ENCODE results near the gene ZBTB16. TPM values are rescaled to one million over a fixed set of nuclear protein-coding genes. Genes with fewer than 3 reads are reported as not detected.

Gene ZBTB16
- total RNA-seq, 4 donors from 2014 or later = 25.5 to 302 (median 151) TPM

- TF ChIP-seq CTCF (IDR thresholded peaks at IDR 0.05) (no peak), POLR2A (IDR thresholded peaks at IDR 0.05) (no peak)
- Histone ChIP-seq H3K4me1 (no peaks in the 10 kb centered on the region), H3K27ac (no peak overlapping the region), H3K9me3 (no peaks in the 10 kb centered on the region), H3K4me3 (no peak overlapping the region), H3K27me3 (no peaks in the 10 kb centered on the region), H3K36me3 (no peaks in the 10 kb centered on the region)
- intact Hi-C loops (cut with DNase I; ENCODE audit: low total_unique reads) = no loop called here
- no peak for DNase-seq
These were observed 215.1 kb downstream of the ZBTB16 start for GRCh38 chr11:114274637-114275036.

DNA sequence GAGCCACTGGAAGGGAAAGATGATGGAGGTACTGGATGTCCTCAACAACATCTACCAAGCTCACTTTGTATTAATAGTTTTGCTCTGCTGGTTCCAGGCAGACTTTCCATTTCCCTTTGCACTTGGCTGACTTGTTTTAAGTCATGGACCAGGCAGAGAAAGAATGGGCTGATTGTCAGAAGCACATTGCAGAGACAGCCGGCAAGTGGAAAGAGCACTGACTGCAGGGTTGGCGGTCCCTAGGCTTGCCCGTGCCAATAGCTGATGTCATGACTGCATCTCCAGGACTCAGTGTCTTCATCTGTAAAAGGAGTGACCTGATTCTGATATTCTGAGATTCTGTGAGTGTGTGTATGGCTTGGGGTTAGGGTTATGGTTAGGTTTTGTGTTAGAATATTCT is 215.8 kb downstream of the ZBTB16 start:
- Histone ChIP-seq H3K4me1 (no peaks in the 10 kb centered on the region), H3K27me3 (no peaks in the 10 kb centered on the region), H3K9me3 (no peaks in the 10 kb centered on the region), H3K4me3 (no peak overlapping the region), H3K36me3 (no peaks in the 10 kb centered on the region), H3K27ac (no peak overlapping the region)
- intact Hi-C loops (cut with DNase I; ENCODE audit: low total_unique reads) = no loop called here
- TF ChIP-seq CTCF (IDR thresholded peaks at IDR 0.05) (no peak), POLR2A (IDR thresholded peaks at IDR 0.05) (no peak)
- no peak for DNase-seq

- TF ChIP-seq POLR2A (IDR thresholded peaks at IDR 0.05) = no peak
- TF ChIP-seq CTCF (IDR thresholded peaks at IDR 0.05) = no peak
- no peak for DNase-seq
- H3K4me3 ChIP-seq = no peak overlapping the region
- intact Hi-C loops (cut with DNase I; ENCODE audit: low total_unique reads) = no loop called here
- H3K36me3 ChIP-seq = no peaks in the 10 kb centered on the region
- no peaks in the 10 kb centered on the region for H3K4me1 ChIP-seq
- no peaks in the 10 kb centered on the region for H3K9me3 ChIP-seq
- no peaks in the 10 kb centered on the region for H3K27me3 ChIP-seq
- no peak overlapping the region for H3K27ac ChIP-seq
These were observed 216.6 kb downstream of the ZBTB16 start for GRCh38 chr11:114276077-114276476.

DNA sequence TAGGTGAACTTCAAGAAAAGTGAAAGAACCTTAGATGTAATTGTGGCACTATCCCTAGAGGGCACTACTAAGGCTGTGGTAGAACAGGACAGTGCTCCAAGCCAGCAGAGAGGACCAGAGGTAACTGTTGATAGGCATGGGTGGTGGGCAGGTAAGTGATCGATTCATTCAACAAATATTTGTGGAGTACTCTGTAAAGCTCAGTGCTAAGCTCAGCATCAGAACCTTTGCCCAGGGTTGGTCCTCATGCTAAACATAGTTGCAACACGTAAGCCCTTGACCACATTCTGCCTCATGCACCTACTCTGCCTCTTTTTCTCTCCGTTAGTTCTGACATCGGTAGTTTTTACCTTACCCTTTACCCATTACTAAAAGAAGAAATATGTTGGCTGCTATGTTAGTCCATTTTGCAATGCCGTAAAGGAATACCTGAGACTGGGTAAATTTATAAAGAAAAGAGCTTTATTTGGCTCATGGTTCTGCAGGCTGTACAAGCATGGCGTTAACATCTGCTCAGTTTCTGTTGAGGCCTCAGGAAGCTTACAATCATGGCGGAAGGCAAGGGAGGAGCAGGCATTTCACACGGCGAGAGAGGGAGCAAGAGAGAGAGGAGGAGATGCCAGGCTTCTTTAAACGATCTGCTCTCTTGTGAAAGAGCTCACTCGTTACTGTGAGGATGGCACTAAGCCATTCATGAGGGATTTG is 218.3 kb downstream of the ZBTB16 start:
- H3K27ac ChIP-seq = no peak overlapping the region
- H3K27me3 ChIP-seq = no peaks in the 10 kb centered on the region
- intact Hi-C loops (cut with DNase I; ENCODE audit: low total_unique reads) = no loop called here
- no peaks in the 10 kb centered on the region for H3K36me3 ChIP-seq
- no peaks in the 10 kb centered on the region for H3K9me3 ChIP-seq
- TF ChIP-seq POLR2A (IDR thresholded peaks at IDR 0.05) (no peak), CTCF (IDR thresholded peaks at IDR 0.05) (no peak)
- no peak overlapping the region for H3K4me3 ChIP-seq
- DNase-seq = no peak
- no peaks in the 10 kb centered on the region for H3K4me1 ChIP-seq

- Histone ChIP-seq H3K36me3 (no peaks in the 10 kb centered on the region), H3K27me3 (no peaks in the 10 kb centered on the region), H3K4me3 (no peak overlapping the region), H3K4me1 (no peaks in the 10 kb centered on the region), H3K9me3 (no peaks in the 10 kb centered on the region), H3K27ac (no peak overlapping the region)
- DNase-seq = no peak
- TF ChIP-seq POLR2A (IDR thresholded peaks at IDR 0.05) = no peak
- TF ChIP-seq CTCF (IDR thresholded peaks at IDR 0.05) = no peak
- intact Hi-C loops (cut with DNase I; ENCODE audit: low total_unique reads) = no loop called here
These were observed 219.0 kb downstream of the ZBTB16 start for GRCh38 chr11:114278342-114279065.

Measured in uterus (tissue), 4 donors.